ENCODE data around the gene GNL1. TPM values are rescaled to one million over a fixed set of nuclear protein-coding genes. Genes with fewer than 3 reads are reported as not detected.

The GNL1 gene
- total RNA-seq, 1 experiment from 2014 or later: 113 TPM

DNA sequence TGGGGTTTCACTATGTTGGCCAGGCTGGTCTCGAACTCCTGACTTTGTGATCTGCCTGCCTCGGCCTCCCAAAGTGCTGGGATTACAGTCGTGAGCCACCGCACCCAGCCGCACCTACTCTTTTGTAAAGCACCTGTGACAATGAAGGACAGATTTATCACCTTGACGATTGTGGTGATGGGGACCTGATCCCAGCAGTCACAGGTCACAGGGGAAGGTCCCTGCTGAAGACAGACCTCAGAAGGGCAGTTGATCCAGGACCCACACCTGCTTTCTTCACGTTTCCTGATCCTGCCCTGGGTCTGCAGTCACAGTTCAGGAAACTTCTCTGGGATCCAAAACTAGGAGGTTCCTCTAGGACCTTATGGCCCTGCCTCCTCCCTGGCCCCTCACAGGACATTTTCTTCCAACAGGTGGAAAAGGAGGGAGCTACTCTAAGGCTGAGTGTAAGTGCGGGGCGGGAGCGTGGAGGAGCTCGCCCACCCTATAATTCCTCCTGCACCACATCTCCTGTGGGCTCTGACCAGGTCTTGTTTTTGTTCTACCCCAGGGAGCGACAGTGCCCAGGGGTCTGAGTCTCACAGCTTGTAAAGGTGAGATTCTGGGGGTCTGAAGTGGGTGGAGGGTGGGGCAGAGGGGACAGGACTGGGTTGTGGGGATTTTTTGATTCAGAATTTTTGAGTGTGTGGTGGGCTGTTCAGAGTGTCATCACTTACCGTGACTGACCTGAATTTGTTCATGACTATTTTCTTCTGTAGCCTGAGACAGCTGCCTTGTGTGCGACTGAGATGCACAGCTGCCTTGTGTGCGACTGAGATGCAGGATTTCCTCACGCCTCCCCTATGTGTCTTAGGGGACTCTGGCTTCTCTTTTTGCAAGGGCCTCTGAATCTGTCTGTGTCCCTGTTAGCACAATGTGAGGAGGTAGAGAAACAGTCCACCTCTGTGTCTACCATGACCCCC lies 64.0 kb downstream of the GNL1 start:
- Histone ChIP-seq H2AFZ (ENCODE audit: low read depth, low read length, poor library complexity, severe bottlenecking) (no peak overlapping the region), H3K27ac (ENCODE audit: low read depth, low read length) (no peak overlapping the region), H3K4me1 (ENCODE audit: control insufficient read depth in 1 of 2, insufficient read depth in 2 of 2, low read length in 2 of 2) (peaks cover 8 to 23% of the 10 kb centered on the region in 2 experiments), H3K27me3 (ENCODE audit: insufficient read depth, low read length) (no peaks in the 10 kb centered on the region), H3K79me2 (ENCODE audit: insufficient read depth, low read length) (peaks cover 21% of the 10 kb centered on the region), H3K4me3 (replicated peaks in 1 of 2; ENCODE audit: low read depth in 1 of 2, low read length in 2 of 2) (no peak overlapping the region), H4K20me1 (ENCODE audit: insufficient read depth) (0 out of 2 replicates have a peak, but pooled peaks cover 6% of the 10 kb centered on the region), H3K9me2 (ENCODE audit: insufficient read depth) (no peaks in the 10 kb centered on the region), H3K9me3 (ENCODE audit: control insufficient read depth in 1 of 2, insufficient read depth in 1 of 2, low read depth in 1 of 2, low read length in 2 of 2) (no peaks in the 10 kb centered on the region), H3K9ac (ENCODE audit: low read length) (no peak overlapping the region), H3K36me3 (ENCODE audit: control insufficient read depth in 1 of 2, insufficient read depth in 2 of 2, low read length in 2 of 2) (peaks cover 8 to 15% of the 10 kb centered on the region in 2 experiments; a peak in 3 of 4 replicates), H3K4me2 (ENCODE audit: low read length) (no peak overlapping the region)
- ChIA-PET CTCF (no interaction called here), RAD21 (ENCODE audit: low non-redundant PET in 1 of 2, low total read pairs in 2 of 2, uncharacterized antibody in 2 of 2, unreplicated experiment in 2 of 2) (no interaction called here), POLR2A (interaction anchor here (0.6 kb wide), 1 partner anchor 122 kb away, joined by 3 read pairs; no protein-coding TSS in a partner anchor)
- no TSS peak for BruUV-seq (replicated peaks)
- intact Hi-C loops (cut with micrococcal nuclease): no loop called here
- DNase-seq (ENCODE audit: low read depth, low spot score) (no peak), ATAC-seq (no peak)
- TF ChIP-seq, protein P1, sequence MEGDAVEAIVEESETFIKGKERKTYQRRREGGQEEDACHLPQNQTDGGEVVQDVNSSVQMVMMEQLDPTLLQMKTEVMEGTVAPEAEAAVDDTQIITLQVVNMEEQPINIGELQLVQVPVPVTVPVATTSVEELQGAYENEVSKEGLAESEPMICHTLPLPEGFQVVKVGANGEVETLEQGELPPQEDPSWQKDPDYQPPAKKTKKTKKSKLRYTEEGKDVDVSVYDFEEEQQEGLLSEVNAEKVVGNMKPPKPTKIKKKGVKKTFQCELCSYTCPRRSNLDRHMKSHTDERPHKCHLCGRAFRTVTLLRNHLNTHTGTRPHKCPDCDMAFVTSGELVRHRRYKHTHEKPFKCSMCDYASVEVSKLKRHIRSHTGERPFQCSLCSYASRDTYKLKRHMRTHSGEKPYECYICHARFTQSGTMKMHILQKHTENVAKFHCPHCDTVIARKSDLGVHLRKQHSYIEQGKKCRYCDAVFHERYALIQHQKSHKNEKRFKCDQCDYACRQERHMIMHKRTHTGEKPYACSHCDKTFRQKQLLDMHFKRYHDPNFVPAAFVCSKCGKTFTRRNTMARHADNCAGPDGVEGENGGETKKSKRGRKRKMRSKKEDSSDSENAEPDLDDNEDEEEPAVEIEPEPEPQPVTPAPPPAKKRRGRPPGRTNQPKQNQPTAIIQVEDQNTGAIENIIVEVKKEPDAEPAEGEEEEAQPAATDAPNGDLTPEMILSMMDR (IDR thresholded peaks at IDR 0.05 in 2 of 3, conservative IDR thresholded peaks at IDR 0.05 in 1 of 3; ENCODE audit: borderline replicate concordance in 1 of 3, insufficient read depth in 1 of 3, low read depth in 2 of 3, low read length in 2 of 3): no peak
- no peak for TF ChIP-seq CEBPB (IDR thresholded peaks at IDR 0.05; ENCODE audit: low read depth)
- no peak for TF ChIP-seq SP1 (IDR thresholded peaks at IDR 0.05; ENCODE audit: low read depth)
- no peak for TF ChIP-seq YY1 (IDR thresholded peaks at IDR 0.05; ENCODE audit: extremely low read depth, insufficient replicate concordance, low read depth, low read length)
- no peak for TF ChIP-seq CBX3 (IDR thresholded peaks at IDR 0.05; ENCODE audit: low read depth)
- TF ChIP-seq POLR2AphosphoS5 (IDR thresholded peaks at IDR 0.05; ENCODE audit: low read depth, low read length): 0 out of 2 replicates have a peak, but pooled peaks have one; percentile 12
- TF ChIP-seq, protein P2, sequence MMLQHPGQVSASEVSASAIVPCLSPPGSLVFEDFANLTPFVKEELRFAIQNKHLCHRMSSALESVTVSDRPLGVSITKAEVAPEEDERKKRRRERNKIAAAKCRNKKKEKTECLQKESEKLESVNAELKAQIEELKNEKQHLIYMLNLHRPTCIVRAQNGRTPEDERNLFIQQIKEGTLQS (IDR thresholded peaks at IDR 0.05): no peak
- no peak for TF ChIP-seq JUND (IDR thresholded peaks at IDR 0.05)
- no peak for TF ChIP-seq SRF (IDR thresholded peaks at IDR 0.05; ENCODE audit: low read depth)

MicroRNAs within 50 kb of the gene (microRNA counts, 767-probe panel; counts per million panel counts)
- not detected for microRNA hsa-miR-877-5p

Small RNA genes lying within 50 kb of the gene (microRNA-seq; reads per million reads assigned to microRNA genes)
- 449 reads per million, percentile 75 among the genes with 10 or more reads in this experiment for gene MIR877 (ENCODE audit: borderline number of aligned reads)

Other genes starting within 250 kb of the GNL1 start
- gene TRIM39, start 229.6 kb downstream of the GNL1 start, total RNA-seq (2021; ENCODE audit: unreplicated experiment): 11.2 TPM
- 70.4 TPM for gene RPP21, start 211.3 kb downstream of the GNL1 start, total RNA-seq (2021; ENCODE audit: unreplicated experiment)
- gene HLA-E, start 67.0 kb downstream of the GNL1 start, total RNA-seq (2021; ENCODE audit: unreplicated experiment): 108 TPM
- gene PRR3, start 806 bp upstream of the GNL1 start, total RNA-seq (2021; ENCODE audit: unreplicated experiment): 16.7 TPM
- gene ABCF1, start 15.0 kb upstream of the GNL1 start, total RNA-seq (2021; ENCODE audit: unreplicated experiment): 53.3 TPM
- gene PPP1R10, start 60.8 kb upstream of the GNL1 start, total RNA-seq (2021; ENCODE audit: unreplicated experiment): 104 TPM
- 112 TPM for gene MRPS18B, start 61.4 kb upstream of the GNL1 start, total RNA-seq (2021; ENCODE audit: unreplicated experiment)
- gene ATAT1, start 70.4 kb upstream of the GNL1 start, total RNA-seq (2021; ENCODE audit: unreplicated experiment): 19.8 TPM
- gene C6orf136, start 90.6 kb upstream of the GNL1 start, total RNA-seq (2021; ENCODE audit: unreplicated experiment): 34.8 TPM
- 46.0 TPM for gene DHX16, start 116.5 kb upstream of the GNL1 start, total RNA-seq (2021; ENCODE audit: unreplicated experiment)
- gene PPP1R18, start 130.2 kb upstream of the GNL1 start, total RNA-seq (2021; ENCODE audit: unreplicated experiment): 33.6 TPM
- 13.6 TPM for gene NRM, start 134.5 kb upstream of the GNL1 start, total RNA-seq (2021; ENCODE audit: unreplicated experiment)
- 75.8 TPM for gene MDC1, start 160.8 kb upstream of the GNL1 start, total RNA-seq (2021; ENCODE audit: unreplicated experiment)
- 886 TPM for gene TUBB, start 163.9 kb upstream of the GNL1 start, total RNA-seq (2021; ENCODE audit: unreplicated experiment)
- 117 TPM for gene FLOT1, start 186.2 kb upstream of the GNL1 start, total RNA-seq (2021; ENCODE audit: unreplicated experiment)
- 952 TPM for gene IER3, start 188.1 kb upstream of the GNL1 start, total RNA-seq (2021; ENCODE audit: unreplicated experiment)

Measured in HCT116 (cell line).